SKM-1 (cell line): ENCODE data around the gene CMPK1.

Experiments used
- DNase-seq: peaks from one replicate; lab custom pipeline; 2025; ENCODE audit not compliant: unreplicated experiment; lab: John Stamatoyannopoulos, UW

CMPK1 gene

DNA sequence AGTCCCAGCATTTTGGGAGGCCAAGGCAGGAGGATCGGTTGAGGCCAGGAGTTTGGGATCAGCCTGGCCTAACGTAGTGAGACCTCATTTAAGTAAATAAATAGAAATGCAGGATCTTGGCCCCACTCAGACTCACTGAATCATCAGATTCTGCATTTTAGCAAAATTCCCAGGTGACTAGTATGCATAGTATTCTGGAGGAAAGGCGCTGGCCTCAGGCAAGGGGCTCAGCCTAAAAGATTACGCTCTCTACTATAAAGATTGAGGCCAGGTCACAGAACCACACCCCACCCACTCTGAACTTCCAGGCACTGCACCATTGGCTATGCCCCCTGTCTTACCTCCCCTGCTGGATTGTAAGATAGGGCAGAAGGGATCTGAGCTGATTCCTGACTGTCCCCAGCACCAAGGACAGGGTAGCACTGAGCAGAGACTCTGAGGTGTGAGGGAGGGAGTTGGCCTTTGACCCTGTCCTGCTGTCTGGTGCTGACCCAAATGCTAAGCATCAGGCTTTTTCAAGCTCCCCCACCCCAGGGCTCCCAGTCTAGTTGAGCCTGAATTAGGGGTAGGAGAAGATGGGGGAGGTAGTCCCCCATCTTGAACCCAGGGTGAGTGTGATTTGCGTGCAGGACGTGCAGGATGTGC lies 85.2 kb downstream of the CMPK1 start:
- DNase-seq, result no peak

DNA sequence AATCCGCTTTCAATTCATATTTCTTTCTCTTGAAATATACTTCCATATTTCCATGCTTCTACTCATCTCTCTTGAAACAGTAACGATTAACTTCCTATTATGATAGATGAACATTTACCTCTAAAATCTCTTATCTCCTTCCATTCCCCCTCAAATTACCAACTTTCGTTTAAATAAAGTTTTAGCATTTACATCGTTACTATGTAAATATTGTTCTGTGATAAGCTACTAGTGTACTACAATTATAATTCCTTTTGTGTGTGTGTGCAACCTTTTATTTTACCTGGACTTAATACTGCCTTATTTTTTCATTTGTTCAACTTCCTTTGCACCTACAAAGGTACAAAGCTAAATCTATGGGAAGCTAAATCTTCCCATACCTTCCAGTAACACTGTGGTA lies 87.0 kb downstream of the CMPK1 start:
- DNase-seq, result no peak

DNA sequence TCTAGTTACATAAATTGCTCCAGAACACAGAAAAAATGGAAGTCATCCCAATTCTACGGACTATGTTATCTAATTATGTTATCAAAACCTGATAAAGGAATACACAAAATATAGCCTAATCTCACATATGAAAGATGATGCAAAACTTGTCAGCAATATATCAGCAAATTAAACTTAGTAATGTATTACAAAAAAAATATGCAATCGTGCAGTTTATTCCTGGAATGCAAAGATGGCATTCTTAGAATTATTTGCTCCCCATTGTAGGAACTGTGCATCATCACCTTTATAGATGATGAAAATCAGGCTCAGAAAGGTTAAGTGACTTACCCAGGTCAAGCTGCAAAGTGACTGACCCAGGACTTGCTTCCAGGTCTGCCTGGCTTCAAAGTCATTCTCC lies 90.3 kb downstream of the CMPK1 start:
- no peak for DNase-seq

DNA sequence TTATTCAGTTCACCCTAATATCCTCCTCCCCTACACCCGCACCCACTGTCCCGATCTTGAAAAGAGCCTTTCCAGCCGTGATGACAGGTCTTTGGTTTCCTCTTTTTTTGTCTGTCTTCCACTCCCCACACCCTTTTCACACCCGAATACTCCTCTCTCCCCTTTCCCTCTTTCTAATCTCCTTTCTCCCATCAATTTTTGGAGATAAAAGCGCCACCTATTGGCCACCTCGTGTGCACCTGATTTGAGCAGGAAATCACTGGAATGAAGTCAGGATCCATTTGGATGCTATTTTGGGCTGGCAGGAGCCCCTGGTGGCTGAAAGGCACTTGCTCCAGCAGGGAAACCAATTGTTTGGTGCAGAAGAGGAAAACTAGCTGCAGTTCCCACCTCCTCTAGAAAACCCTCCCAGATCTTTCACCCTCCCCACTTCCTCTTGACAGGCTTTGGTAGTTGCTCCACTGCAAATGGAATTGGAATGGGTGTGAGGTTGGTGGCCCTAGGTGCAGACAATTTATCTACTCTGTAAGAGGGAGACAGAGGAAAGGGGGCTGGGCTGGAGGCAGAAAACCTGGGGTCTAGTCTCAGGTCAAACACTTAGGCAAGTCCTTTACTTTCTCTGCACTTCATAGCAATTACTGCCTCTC lies 90.9 kb downstream of the CMPK1 start:
- no peak for DNase-seq
